ENCODE measurements around the gene TLCD4.

- TF ChIP-seq POLR2A (IDR thresholded peaks at IDR 0.05; ENCODE audit: extremely low read depth, insufficient read length) (no peak), CTCF (IDR thresholded peaks at IDR 0.05; ENCODE audit: low read depth, low read length) (no peak)
These were observed 47.5 kb upstream of the TLCD4 start for GRCh38 chr1:95069710-95070093.

Data from NB4 (cell line).